Measurements from ENCODE around the gene LGSN. TPM values are rescaled to one million over a fixed set of nuclear protein-coding genes. Genes with fewer than 3 reads are reported as not detected.

Gene LGSN
- total and polyA plus RNA-seq, 2 of the 13 experiments (the other 11 are each of a cell fraction or from before 2014, with no cell fraction given), result 0.13 to 0.63 TPM

DNA sequence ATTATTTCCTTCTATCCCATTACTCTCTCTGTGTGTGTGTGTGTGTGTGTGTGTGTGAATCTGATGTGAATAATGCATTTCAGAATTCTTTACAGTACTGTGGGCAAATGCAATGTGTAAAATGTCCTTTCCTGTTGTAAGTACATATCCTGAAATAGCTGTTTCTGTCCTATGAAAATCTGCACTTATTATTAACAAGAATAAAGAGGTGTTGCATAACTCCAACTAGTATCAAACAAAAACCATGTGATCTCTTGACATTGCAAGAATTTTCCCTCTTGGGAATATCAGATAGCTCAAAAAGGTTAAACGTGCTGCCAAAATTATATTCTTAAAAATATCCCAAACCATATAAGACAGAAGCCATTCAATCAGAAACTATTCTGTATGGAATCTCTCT lies 52.0 kb downstream of the LGSN start (continued):
- TF ChIP-seq, protein P1, sequence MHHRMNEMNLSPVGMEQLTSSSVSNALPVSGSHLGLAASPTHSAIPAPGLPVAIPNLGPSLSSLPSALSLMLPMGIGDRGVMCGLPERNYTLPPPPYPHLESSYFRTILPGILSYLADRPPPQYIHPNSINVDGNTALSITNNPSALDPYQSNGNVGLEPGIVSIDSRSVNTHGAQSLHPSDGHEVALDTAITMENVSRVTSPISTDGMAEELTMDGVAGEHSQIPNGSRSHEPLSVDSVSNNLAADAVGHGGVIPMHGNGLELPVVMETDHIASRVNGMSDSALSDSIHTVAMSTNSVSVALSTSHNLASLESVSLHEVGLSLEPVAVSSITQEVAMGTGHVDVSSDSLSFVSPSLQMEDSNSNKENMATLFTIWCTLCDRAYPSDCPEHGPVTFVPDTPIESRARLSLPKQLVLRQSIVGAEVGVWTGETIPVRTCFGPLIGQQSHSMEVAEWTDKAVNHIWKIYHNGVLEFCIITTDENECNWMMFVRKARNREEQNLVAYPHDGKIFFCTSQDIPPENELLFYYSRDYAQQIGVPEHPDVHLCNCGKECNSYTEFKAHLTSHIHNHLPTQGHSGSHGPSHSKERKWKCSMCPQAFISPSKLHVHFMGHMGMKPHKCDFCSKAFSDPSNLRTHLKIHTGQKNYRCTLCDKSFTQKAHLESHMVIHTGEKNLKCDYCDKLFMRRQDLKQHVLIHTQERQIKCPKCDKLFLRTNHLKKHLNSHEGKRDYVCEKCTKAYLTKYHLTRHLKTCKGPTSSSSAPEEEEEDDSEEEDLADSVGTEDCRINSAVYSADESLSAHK (CRISPR knock-in tag; IDR thresholded peaks at IDR 0.05; ENCODE audit: borderline replicate concordance), result no peak
- TF ChIP-seq ZBTB8A (CRISPR knock-in tag; IDR thresholded peaks at IDR 0.05; ENCODE audit: borderline replicate concordance, low read depth), result no peak
- no peak for TF ChIP-seq NFIC (IDR thresholded peaks at IDR 0.05; ENCODE audit: low read length)
- TF ChIP-seq KLF13 (CRISPR knock-in tag; IDR thresholded peaks at IDR 0.05), result no peak
- no peak for TF ChIP-seq CCDC6 (CRISPR knock-in tag; IDR thresholded peaks at IDR 0.05)
- TF ChIP-seq, protein P2, sequence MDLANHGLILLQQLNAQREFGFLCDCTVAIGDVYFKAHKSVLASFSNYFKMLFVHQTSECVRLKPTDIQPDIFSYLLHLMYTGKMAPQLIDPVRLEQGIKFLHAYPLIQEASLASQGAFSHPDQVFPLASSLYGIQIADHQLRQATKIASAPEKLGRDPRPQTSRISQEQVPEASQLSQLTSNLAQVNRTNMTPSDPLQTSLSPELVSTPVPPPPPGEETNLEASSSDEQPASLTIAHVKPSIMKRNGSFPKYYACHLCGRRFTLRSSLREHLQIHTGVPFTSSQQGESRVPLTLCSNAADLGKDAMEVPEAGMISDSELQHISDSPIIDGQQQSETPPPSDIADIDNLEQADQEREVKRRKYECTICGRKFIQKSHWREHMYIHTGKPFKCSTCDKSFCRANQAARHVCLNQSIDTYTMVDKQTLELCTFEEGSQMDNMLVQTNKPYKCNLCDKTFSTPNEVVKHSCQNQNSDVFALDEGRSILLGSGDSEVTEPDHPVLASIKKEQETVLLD (CRISPR knock-in tag; IDR thresholded peaks at IDR 0.05; ENCODE audit: low read depth), result no peak
- TF ChIP-seq, protein P3, sequence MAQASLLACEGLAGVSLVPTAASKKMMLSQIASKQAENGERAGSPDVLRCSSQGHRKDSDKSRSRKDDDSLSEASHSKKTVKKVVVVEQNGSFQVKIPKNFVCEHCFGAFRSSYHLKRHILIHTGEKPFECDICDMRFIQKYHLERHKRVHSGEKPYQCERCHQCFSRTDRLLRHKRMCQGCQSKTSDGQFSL (CRISPR knock-in tag; IDR thresholded peaks at IDR 0.05), result no peak
- no peak for TF ChIP-seq ZNF552 (CRISPR knock-in tag; IDR thresholded peaks at IDR 0.05; ENCODE audit: borderline replicate concordance)

DNA sequence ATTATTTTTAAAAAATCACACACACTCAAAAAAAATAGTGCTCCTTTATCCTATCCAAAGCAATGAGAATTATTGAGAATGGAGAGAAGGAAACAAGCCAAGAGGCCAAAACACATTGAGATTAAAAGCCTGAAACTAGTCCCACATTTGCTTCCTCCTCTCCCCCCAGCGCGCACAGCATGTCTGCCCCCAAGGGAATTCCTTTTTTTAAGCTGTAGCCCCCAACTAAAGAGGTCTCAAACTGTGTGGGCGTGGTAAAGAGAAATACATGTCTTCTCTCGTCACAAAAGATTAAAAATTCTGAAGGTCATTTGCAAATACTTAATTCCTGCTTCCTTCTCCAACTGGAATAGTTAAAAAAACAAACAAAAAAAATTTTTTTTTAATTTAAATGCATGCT lies 52.7 kb downstream of the LGSN start:
- H3K79me2 ChIP-seq (ENCODE audit: insufficient read depth, low read length), result no peaks in the 10 kb centered on the region
- no peak overlapping the region for H3K9ac ChIP-seq (ENCODE audit: insufficient read depth, low read depth, low read length)
- H3K4me1 ChIP-seq (ENCODE audit: insufficient read depth, low read length), result no peaks in the 10 kb centered on the region
- no peak overlapping the region for H3K4me2 ChIP-seq (ENCODE audit: low read depth, low read length)
- WGBS (ENCODE audit: low lambda C conversion rate), result 4% methylated on average over 4 of the region's 4 CpGs
- no peaks in the 10 kb centered on the region for H3K9me3 ChIP-seq (ENCODE audit: low read length)
- H3K27me3 ChIP-seq (ENCODE audit: control insufficient read depth in 1 of 2, insufficient read depth in 2 of 2, low read length in 2 of 2), result no peaks in the 10 kb centered on the region
- ChIA-PET POLR2A (no interaction called here), CTCF (ENCODE audit: low intra/inter-chr PET ratio, low total read pairs) (no interaction called here)
- no peak overlapping the region for H2AFZ ChIP-seq (ENCODE audit: low read length)
- FAIRE-seq (no peak), DNase-seq (ENCODE audit: low spot score) (no peak), ATAC-seq (no peak)
- no peak overlapping the region for H3K27ac ChIP-seq (ENCODE audit: extremely low read length, insufficient read depth, low read length)
- no peaks in the 10 kb centered on the region for H3K36me3 ChIP-seq (replicated peaks in 1 of 2; ENCODE audit: control insufficient read depth in 1 of 2, insufficient read depth in 2 of 2, low read length in 2 of 2)
- H3K4me3 ChIP-seq (replicated peaks in 1 of 3; ENCODE audit: insufficient read depth in 1 of 3, low read depth in 2 of 3, low read length in 3 of 3), result no peak overlapping the region
- H4K20me1 ChIP-seq (ENCODE audit: insufficient read depth, low read length), result no peaks in the 10 kb centered on the region
- in situ Hi-C loops (cut with HindIII; ENCODE audit: extremely low pct_ligation_motif_present, low pct_unique_long_range_greater_than_20kb) (no loop called here), intact Hi-C loops (cut with micrococcal nuclease; ENCODE audit: unreplicated experiment) (no loop called here)
- no TSS peak for BruUV-seq (replicated peaks)
- TF ChIP-seq ELF4 (CRISPR knock-in tag; IDR thresholded peaks at IDR 0.05; ENCODE audit: borderline replicate concordance) (no peak), HMGA1 (CRISPR knock-in tag; conservative IDR thresholded peaks at IDR 0.05) (no peak), ZNF260 (CRISPR knock-in tag; IDR thresholded peaks at IDR 0.05; ENCODE audit: borderline replicate concordance, low read depth) (no peak), ZNF772 (CRISPR knock-in tag; IDR thresholded peaks at IDR 0.05) (no peak)
- TF ChIP-seq, protein P4, sequence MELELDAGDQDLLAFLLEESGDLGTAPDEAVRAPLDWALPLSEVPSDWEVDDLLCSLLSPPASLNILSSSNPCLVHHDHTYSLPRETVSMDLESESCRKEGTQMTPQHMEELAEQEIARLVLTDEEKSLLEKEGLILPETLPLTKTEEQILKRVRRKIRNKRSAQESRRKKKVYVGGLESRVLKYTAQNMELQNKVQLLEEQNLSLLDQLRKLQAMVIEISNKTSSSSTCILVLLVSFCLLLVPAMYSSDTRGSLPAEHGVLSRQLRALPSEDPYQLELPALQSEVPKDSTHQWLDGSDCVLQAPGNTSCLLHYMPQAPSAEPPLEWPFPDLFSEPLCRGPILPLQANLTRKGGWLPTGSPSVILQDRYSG (CRISPR knock-in tag; IDR thresholded peaks at IDR 0.05), result no peak
- TF ChIP-seq, protein P5, sequence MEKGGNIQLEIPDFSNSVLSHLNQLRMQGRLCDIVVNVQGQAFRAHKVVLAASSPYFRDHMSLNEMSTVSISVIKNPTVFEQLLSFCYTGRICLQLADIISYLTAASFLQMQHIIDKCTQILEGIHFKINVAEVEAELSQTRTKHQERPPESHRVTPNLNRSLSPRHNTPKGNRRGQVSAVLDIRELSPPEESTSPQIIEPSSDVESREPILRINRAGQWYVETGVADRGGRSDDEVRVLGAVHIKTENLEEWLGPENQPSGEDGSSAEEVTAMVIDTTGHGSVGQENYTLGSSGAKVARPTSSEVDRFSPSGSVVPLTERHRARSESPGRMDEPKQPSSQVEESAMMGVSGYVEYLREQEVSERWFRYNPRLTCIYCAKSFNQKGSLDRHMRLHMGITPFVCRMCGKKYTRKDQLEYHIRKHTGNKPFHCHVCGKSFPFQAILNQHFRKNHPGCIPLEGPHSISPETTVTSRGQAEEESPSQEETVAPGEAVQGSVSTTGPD (CRISPR knock-in tag; IDR thresholded peaks at IDR 0.05), result no peak
- TF ChIP-seq, protein P6, sequence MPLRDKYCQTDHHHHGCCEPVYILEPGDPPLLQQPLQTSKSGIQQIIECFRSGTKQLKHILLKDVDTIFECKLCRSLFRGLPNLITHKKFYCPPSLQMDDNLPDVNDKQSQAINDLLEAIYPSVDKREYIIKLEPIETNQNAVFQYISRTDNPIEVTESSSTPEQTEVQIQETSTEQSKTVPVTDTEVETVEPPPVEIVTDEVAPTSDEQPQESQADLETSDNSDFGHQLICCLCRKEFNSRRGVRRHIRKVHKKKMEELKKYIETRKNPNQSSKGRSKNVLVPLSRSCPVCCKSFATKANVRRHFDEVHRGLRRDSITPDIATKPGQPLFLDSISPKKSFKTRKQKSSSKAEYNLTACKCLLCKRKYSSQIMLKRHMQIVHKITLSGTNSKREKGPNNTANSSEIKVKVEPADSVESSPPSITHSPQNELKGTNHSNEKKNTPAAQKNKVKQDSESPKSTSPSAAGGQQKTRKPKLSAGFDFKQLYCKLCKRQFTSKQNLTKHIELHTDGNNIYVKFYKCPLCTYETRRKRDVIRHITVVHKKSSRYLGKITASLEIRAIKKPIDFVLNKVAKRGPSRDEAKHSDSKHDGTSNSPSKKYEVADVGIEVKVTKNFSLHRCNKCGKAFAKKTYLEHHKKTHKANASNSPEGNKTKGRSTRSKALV (CRISPR knock-in tag; IDR thresholded peaks at IDR 0.05), result no peak

Measured in HepG2 (cell line).